ENCODE results near the gene SYP. TPM values are rescaled to one million over a fixed set of nuclear protein-coding genes. Genes with fewer than 3 reads are reported as not detected.

Gene SYP
- total RNA-seq, 1 experiment from 2014 or later: 7.0 TPM

GRCh38 chrX:49214996-49215526 lies 15.1 kb upstream of the SYP start:
- ATAC-seq (no peak), DNase-seq (ENCODE audit: low spot score) (no peak)
- H3K9me3 Mint-ChIP-seq: peaks cover 4% of the 10 kb centered on the region; the same call in 1 of the 2 replicates
- no peak overlapping the region for H3K4me3 Mint-ChIP-seq
- H3K36me3 Mint-ChIP-seq: no peaks in the 10 kb centered on the region
- H3K27ac Mint-ChIP-seq: no peak overlapping the region
- H3K4me1 Mint-ChIP-seq: no peaks in the 10 kb centered on the region
- no peak for TF ChIP-seq CBFB (CRISPR knock-in tag; IDR thresholded peaks at IDR 0.05; ENCODE audit: low read depth)
- no peak for TF ChIP-seq SMAD4 (CRISPR knock-in tag; IDR thresholded peaks at IDR 0.05)
- no peak for TF ChIP-seq ZNF317 (CRISPR knock-in tag; IDR thresholded peaks at IDR 0.05; ENCODE audit: borderline replicate concordance, low read depth)
- peaks cover 8% of the 10 kb centered on the region for H3K27me3 Mint-ChIP-seq (ENCODE audit: low read depth)
- CTCF ChIA-PET: no interaction called here
- POLR2A ChIA-PET: no interaction called here

GRCh38 chrX:49214416-49214815 lies 14.4 kb upstream of the SYP start:
- TF ChIP-seq ZNF281 (CRISPR knock-in tag; IDR thresholded peaks at IDR 0.05): no peak
- no peak for TF ChIP-seq GABPB1 (CRISPR knock-in tag; IDR thresholded peaks at IDR 0.05)
- TF ChIP-seq E2F1 (CRISPR knock-in tag; IDR thresholded peaks at IDR 0.05): no peak
- TF ChIP-seq MXD4 (CRISPR knock-in tag; IDR thresholded peaks at IDR 0.05; ENCODE audit: borderline replicate concordance): no peak
- no peak for TF ChIP-seq ZBTB21 (CRISPR knock-in tag; IDR thresholded peaks at IDR 0.05; ENCODE audit: borderline replicate concordance)
- no peak for TF ChIP-seq ZNF512 (CRISPR knock-in tag; IDR thresholded peaks at IDR 0.05; ENCODE audit: borderline replicate concordance)
- no peak for TF ChIP-seq ZBTB43 (CRISPR knock-in tag; IDR thresholded peaks at IDR 0.05)
- TF ChIP-seq PRRX2 (CRISPR knock-in tag; IDR thresholded peaks at IDR 0.05): no peak
- TF ChIP-seq E2F5 (CRISPR knock-in tag; IDR thresholded peaks at IDR 0.05): no peak
- no peak for TF ChIP-seq USF1 (CRISPR knock-in tag; IDR thresholded peaks at IDR 0.05)
- no peak for TF ChIP-seq CREB1 (CRISPR knock-in tag; IDR thresholded peaks at IDR 0.05)
- no peak for TF ChIP-seq ZSCAN18 (CRISPR knock-in tag; IDR thresholded peaks at IDR 0.05)
- no peak for TF ChIP-seq ZNF425 (CRISPR knock-in tag; conservative IDR thresholded peaks at IDR 0.05)
- POLR2A ChIA-PET: no interaction called here
- Mint-ChIP-seq H3K27ac (no peak overlapping the region), H3K9me3 (peaks cover 4% of the 10 kb centered on the region; the same call in 1 of the 2 replicates), H3K27me3 (ENCODE audit: low read depth) (peaks cover 8% of the 10 kb centered on the region), H3K4me3 (no peak overlapping the region), H3K4me1 (no peaks in the 10 kb centered on the region), H3K36me3 (no peaks in the 10 kb centered on the region)
- CTCF ChIA-PET: no interaction called here
- ATAC-seq (no peak), DNase-seq (ENCODE audit: low spot score) (no peak)
